Measurements from ENCODE around the gene MAGEB1.

MAGEB1 gene

GRCh38 chrX:30246769-30247489 is at the start of gene MAGEB1:
MAGEB1 (plus strand) TSS chrX:30247146; CDS start chrX:30250494, 3,348 bp downstream.
- DNase-seq (ENCODE audit: low read depth) = no peak

- no peak for DNase-seq (ENCODE audit: low read depth)
Observed at GRCh38 chrX:30212172-30212571, 34.8 kb upstream of the MAGEB1 start.

- no peak for DNase-seq (ENCODE audit: low read depth)
Observed at GRCh38 chrX:30215357-30215843, 31.5 kb upstream of the MAGEB1 start, which contains the start of gene MAGEB2. MAGEB2 (plus strand) TSS chrX:30215563; CDS start chrX:30218581, 3,018 bp downstream.

- DNase-seq (ENCODE audit: low read depth) = no peak
Observed at GRCh38 chrX:30217465-30217864, 29.5 kb upstream of the MAGEB1 start.

GRCh38 chrX:30219372-30219771 is 27.6 kb upstream of the MAGEB1 start:
- no peak for DNase-seq (ENCODE audit: low read depth)

GRCh38 chrX:30220661-30221060 is 26.3 kb upstream of the MAGEB1 start:
- DNase-seq (ENCODE audit: low read depth) = no peak

GRCh38 chrX:30224536-30224935 is 22.4 kb upstream of the MAGEB1 start:
- DNase-seq (ENCODE audit: low read depth) = no peak

- DNase-seq (ENCODE audit: low read depth) = no peak
Observed at GRCh38 chrX:30228526-30228925, 18.4 kb upstream of the MAGEB1 start.

- no peak for DNase-seq (ENCODE audit: low read depth)
Observed at GRCh38 chrX:30230395-30230794, 16.6 kb upstream of the MAGEB1 start, which contains the start of gene MAGEB3. MAGEB3 (plus strand) TSS chrX:30230657; CDS start chrX:30235925, 5,268 bp downstream.

GRCh38 chrX:30241724-30242415 is 5.1 kb upstream of the MAGEB1 start, which contains the start of gene MAGEB4:
MAGEB4 (plus strand) TSS chrX:30242000; CDS start chrX:30242136, 136 bp downstream.
- DNase-seq (ENCODE audit: low read depth) = no peak

- no peak for DNase-seq (ENCODE audit: low read depth)
Observed at GRCh38 chrX:30248854-30249253, 1.9 kb downstream of the MAGEB1 start.

- DNase-seq (ENCODE audit: low read depth) = no peak
Observed at GRCh38 chrX:30253257-30253656, 6.3 kb downstream of the MAGEB1 start.

GRCh38 chrX:30259927-30260326 is 13.0 kb downstream of the MAGEB1 start:
- DNase-seq (ENCODE audit: low read depth) = no peak

GRCh38 chrX:30261012-30261411 is 14.1 kb downstream of the MAGEB1 start:
- DNase-seq (ENCODE audit: low read depth) = no peak

GRCh38 chrX:30262763-30263162 is 15.8 kb downstream of the MAGEB1 start:
- no peak for DNase-seq (ENCODE audit: low read depth)

GRCh38 chrX:30270639-30271038 is 23.7 kb downstream of the MAGEB1 start:
- no peak for DNase-seq (ENCODE audit: low read depth)

GRCh38 chrX:30275498-30275897 is 28.6 kb downstream of the MAGEB1 start:
- no peak for DNase-seq (ENCODE audit: low read depth)

- no peak for DNase-seq (ENCODE audit: low read depth)
Observed at GRCh38 chrX:30278365-30278764, 31.4 kb downstream of the MAGEB1 start.

- no peak for DNase-seq (ENCODE audit: low read depth)
Observed at GRCh38 chrX:30280428-30280827, 33.5 kb downstream of the MAGEB1 start.

GRCh38 chrX:30282527-30282926 is 35.6 kb downstream of the MAGEB1 start:
- DNase-seq (ENCODE audit: low read depth) = no peak

GRCh38 chrX:30283456-30284200 is 36.7 kb downstream of the MAGEB1 start:
- DNase-seq (ENCODE audit: low read depth) = peak; percentile 39
